ENCODE measurements around the gene TMPRSS7.

DNA sequence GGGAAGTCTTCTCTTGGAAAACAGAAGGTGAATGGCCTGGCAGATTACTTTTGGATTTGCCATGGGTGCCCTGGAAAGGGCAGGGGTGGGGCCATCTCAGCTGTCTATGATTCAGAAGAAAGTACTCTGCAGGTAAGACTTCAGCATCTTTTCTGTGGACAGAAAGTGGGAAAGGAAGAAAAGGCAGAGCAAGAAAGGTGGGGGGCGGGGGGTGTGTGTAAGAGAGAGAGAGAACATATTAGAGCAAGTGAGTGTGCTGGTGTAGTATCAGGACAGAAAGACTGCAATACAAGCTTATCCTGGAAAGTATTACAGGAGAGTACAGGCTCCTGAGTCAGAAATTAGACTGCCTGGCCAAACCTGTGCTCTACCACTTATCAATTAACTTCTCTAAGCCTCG, 30.3 kb upstream of the TMPRSS7 start:
- no peak for TF ChIP-seq POLR2A (IDR thresholded peaks at IDR 0.05)
- TF ChIP-seq, protein P1, sequence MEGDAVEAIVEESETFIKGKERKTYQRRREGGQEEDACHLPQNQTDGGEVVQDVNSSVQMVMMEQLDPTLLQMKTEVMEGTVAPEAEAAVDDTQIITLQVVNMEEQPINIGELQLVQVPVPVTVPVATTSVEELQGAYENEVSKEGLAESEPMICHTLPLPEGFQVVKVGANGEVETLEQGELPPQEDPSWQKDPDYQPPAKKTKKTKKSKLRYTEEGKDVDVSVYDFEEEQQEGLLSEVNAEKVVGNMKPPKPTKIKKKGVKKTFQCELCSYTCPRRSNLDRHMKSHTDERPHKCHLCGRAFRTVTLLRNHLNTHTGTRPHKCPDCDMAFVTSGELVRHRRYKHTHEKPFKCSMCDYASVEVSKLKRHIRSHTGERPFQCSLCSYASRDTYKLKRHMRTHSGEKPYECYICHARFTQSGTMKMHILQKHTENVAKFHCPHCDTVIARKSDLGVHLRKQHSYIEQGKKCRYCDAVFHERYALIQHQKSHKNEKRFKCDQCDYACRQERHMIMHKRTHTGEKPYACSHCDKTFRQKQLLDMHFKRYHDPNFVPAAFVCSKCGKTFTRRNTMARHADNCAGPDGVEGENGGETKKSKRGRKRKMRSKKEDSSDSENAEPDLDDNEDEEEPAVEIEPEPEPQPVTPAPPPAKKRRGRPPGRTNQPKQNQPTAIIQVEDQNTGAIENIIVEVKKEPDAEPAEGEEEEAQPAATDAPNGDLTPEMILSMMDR (IDR thresholded peaks at IDR 0.05), result no peak

Measured in lower leg skin (tissue), 3 donors.